Duodenal mucosa (tissue), 2 donors: ENCODE measurements around the gene PNPLA2.
A peak's percentile ranks its signal among the peaks of the same experiment; 100 is the strongest.

ENCODE experiments used
- H3K27ac ChIP-seq: one replicate; pipeline ENCODE4 v1.7.0; 2013; ENCODE audit warnings: low read depth, low read length
- H3K27me3 ChIP-seq, 2 donors: one replicate each; pipeline ENCODE4 v1.7.0; 2013; ENCODE audit warnings: low read length in 2 of 2, control low read depth in 1 of 2; ENCODE audit not compliant: insufficient read depth in 2 of 2, control insufficient read depth in 1 of 2
- H3K36me3 ChIP-seq, 2 donors: one replicate each; pipeline ENCODE4 v1.7.0; 2013; ENCODE audit warnings: low read length in 2 of 2, control low read depth in 1 of 2; ENCODE audit not compliant: insufficient read depth in 2 of 2, control insufficient read depth in 1 of 2
- H3K4me1 ChIP-seq, 2 donors: one replicate each; pipeline ENCODE4 v1.7.0; 2013; ENCODE audit warnings: low read length in 2 of 2, control low read depth in 1 of 2; ENCODE audit not compliant: insufficient read depth in 2 of 2, control insufficient read depth in 1 of 2
- H3K4me3 ChIP-seq, 2 donors: one replicate each; pipeline ENCODE4 v1.7.0; 2013; ENCODE audit warnings: low read length in 2 of 2, low read depth in 1 of 2
- H3K9ac ChIP-seq, 2 donors: one replicate each; pipeline ENCODE4 v1.7.0; 2013; ENCODE audit warnings: low read length in 2 of 2, low read depth in 1 of 2
- H3K9me3 ChIP-seq, 2 donors: one replicate each; pipeline ENCODE4 v1.7.0; 2013; ENCODE audit warnings: low read length in 2 of 2, control low read depth in 1 of 2; ENCODE audit not compliant: control insufficient read depth in 1 of 2

The PNPLA2 gene

GRCh38 chr11:776263-776560 is 42.5 kb upstream of the PNPLA2 start:
- peak overlapping the region; percentile 77 to 79 for H3K4me3 ChIP-seq
- H3K27ac ChIP-seq: no peak overlapping the region
- peaks cover 18 to 28% of the 10 kb centered on the region in 2 donors for H3K4me1 ChIP-seq
- H3K36me3 ChIP-seq: peaks cover 9 to 23% of the 10 kb centered on the region in 2 donors
- no peaks in the 10 kb centered on the region for H3K9me3 ChIP-seq
- no peaks in the 10 kb centered on the region for H3K27me3 ChIP-seq
- peak overlapping the region; percentile 72 to 88 for H3K9ac ChIP-seq

GRCh38 chr11:776561-777287 is 42.0 kb upstream of the PNPLA2 start:
- no peaks in the 10 kb centered on the region for H3K27me3 ChIP-seq
- peaks cover 4 to 18% of the 10 kb centered on the region in 2 donors for H3K36me3 ChIP-seq
- H3K9ac ChIP-seq: peak overlapping the region; percentile 72 to 88
- H3K27ac ChIP-seq: no peak overlapping the region
- peak overlapping the region; percentile 77 to 79 for H3K4me3 ChIP-seq
- peaks cover 18 to 28% of the 10 kb centered on the region in 2 donors for H3K4me1 ChIP-seq
- H3K9me3 ChIP-seq: no peaks in the 10 kb centered on the region

GRCh38 chr11:777288-778255 is 41.1 kb upstream of the PNPLA2 start, which contains the start of gene GATD1:
TSS of gene GATD1 (minus strand) at chr11:777487. CDS start at chr11:777462, 25 bp downstream.
- H3K27ac ChIP-seq: peak within 1 kb of the TSS; percentile 70
- no peaks in the 10 kb centered on the region for H3K27me3 ChIP-seq
- H3K36me3 ChIP-seq: peaks cover 3 to 10% of the 10 kb centered on the region in 2 donors
- H3K4me1 ChIP-seq: peaks cover 20 to 30% of the 10 kb centered on the region in 2 donors
- H3K9me3 ChIP-seq: no peaks in the 10 kb centered on the region
- H3K4me3 ChIP-seq: peak within 1 kb of the TSS; percentile 77 to 79
- H3K9ac ChIP-seq: peak within 1 kb of the TSS; percentile 72 to 88

GRCh38 chr11:778976-779954 is 39.4 kb upstream of the PNPLA2 start:
- Histone ChIP-seq H3K9me3 (no peaks in the 10 kb centered on the region), H3K36me3 (no peaks in the 10 kb centered on the region), H3K4me1 (peaks cover 24 to 35% of the 10 kb centered on the region in 2 donors), H3K9ac (no peak overlapping the region), H3K27me3 (no peaks in the 10 kb centered on the region), H3K4me3 (no peak overlapping the region), H3K27ac (no peak overlapping the region)

GRCh38 chr11:779955-780532 is 38.7 kb upstream of the PNPLA2 start:
- H3K4me1 ChIP-seq: peaks cover 24 to 35% of the 10 kb centered on the region in 2 donors
- H3K36me3 ChIP-seq: no peaks in the 10 kb centered on the region
- H3K9me3 ChIP-seq: no peaks in the 10 kb centered on the region
- no peak overlapping the region for H3K27ac ChIP-seq
- no peak overlapping the region for H3K9ac ChIP-seq
- no peaks in the 10 kb centered on the region for H3K27me3 ChIP-seq
- no peak overlapping the region for H3K4me3 ChIP-seq

GRCh38 chr11:782264-783174 is 36.2 kb upstream of the PNPLA2 start:
- Histone ChIP-seq H3K4me1 (peaks cover 19 to 22% of the 10 kb centered on the region in 2 donors), H3K9ac (no peak overlapping the region), H3K27ac (no peak overlapping the region), H3K27me3 (no peaks in the 10 kb centered on the region), H3K36me3 (no peaks in the 10 kb centered on the region), H3K9me3 (no peaks in the 10 kb centered on the region), H3K4me3 (no peak overlapping the region)

- Histone ChIP-seq H3K36me3 (no peaks in the 10 kb centered on the region), H3K27ac (no peak overlapping the region), H3K4me3 (no peak overlapping the region), H3K9ac (no peak overlapping the region), H3K27me3 (peaks cover 0 to under 1% of the 10 kb centered on the region in 2 donors), H3K4me1 (peaks cover 12 to 14% of the 10 kb centered on the region in 2 donors), H3K9me3 (no peaks in the 10 kb centered on the region)
Observed at GRCh38 chr11:783581-784015, 35.1 kb upstream of the PNPLA2 start.

GRCh38 chr11:786235-787083 is 32.3 kb upstream of the PNPLA2 start:
- Histone ChIP-seq H3K4me1 (peaks cover 6 to 13% of the 10 kb centered on the region in 2 donors), H3K9me3 (no peaks in the 10 kb centered on the region), H3K27me3 (peaks cover 9 to 11% of the 10 kb centered on the region in 2 donors), H3K27ac (no peak overlapping the region), H3K36me3 (no peaks in the 10 kb centered on the region), H3K9ac (no peak overlapping the region), H3K4me3 (no peak overlapping the region)
